K562 (cell line): ENCODE data around the gene PALLD. TPM values are rescaled to one million over a fixed set of nuclear protein-coding genes. Genes with fewer than 3 reads are reported as not detected.

Source experiments
- ATAC-seq: fragments of 200-7000 bp; cut with Tn5 transposase; 3 replicates; pipeline ENCODE4 v1.9.1; 2020; ENCODE audit warnings: moderate library complexity
- BruUV-seq: library from RNA; stranded (reverse); fragments of 400-500 nt; replicated peaks from 2 replicates; lab custom pipeline; 2021; lab: Mats Ljungman, UMichigan
- CTCF ChIA-PET: fragments of 300-600 bp; formaldehyde crosslinking; extraction: SDS; loops from one replicate; lab custom pipeline; 2021; ENCODE audit warnings: low intra/inter-chr PET ratio; lab: Yijun Ruan, JAX
- POLR2A ChIA-PET: fragments of 300-600, 350-650 bp; sonication (Branson Sonifier 250); formaldehyde crosslinking; extraction: SDS; loops from one replicate; lab custom pipeline; 2021; ENCODE audit warnings: antibody characterized with exemption, inconsistent platforms; lab: Yijun Ruan, JAX
- DNase-seq, 4 experiments: peaks; one replicate each; pipeline versions ENCODE4 v3.0.0 to v3.0.0-alpha.2; 2011 to 2018; ENCODE audit warnings: low spot score in 3 of 4, mixed read lengths in 3 of 4; ENCODE audit errors: extremely low read depth in 1 of 4
- FAIRE-seq: peaks from 2 replicates; lab custom pipeline; 2011; peaks lifted over from hg19 to GRCh38; lab: Jason Lieb, UNC
- H2AFZ ChIP-seq: 2 replicates; pipeline ENCODE4 v1.6.0; 2011; ENCODE audit warnings: low read depth, low read length, control low read depth, inconsistent platforms
- H3K27ac ChIP-seq: fragments of 200-600 bp; 3 replicates; pipeline ENCODE4 v1.8.0; 2011; ENCODE audit warnings: low read depth, mild to moderate bottlenecking, control low read depth, inconsistent platforms, low read length, moderate library complexity, mixed read lengths; ENCODE audit errors: extremely low read depth
- H3K27me3 ChIP-seq, 2 experiments: fragments of 300-600 bp in 1 of 2; 2 replicates in 1 of 2; 3 replicates in 1 of 2; pipeline versions ENCODE4 v1.6.0 to v1.8.0; 2011; ENCODE audit warnings: inconsistent platforms in 2 of 2, low read length in 2 of 2, mild to moderate bottlenecking in 1 of 2, mixed read lengths in 1 of 2, moderate library complexity in 1 of 2; ENCODE audit not compliant: control insufficient read depth in 2 of 2, insufficient read depth in 2 of 2
- H3K36me3 ChIP-seq: fragments of 300-600 bp; 3 replicates; pipeline ENCODE4 v1.8.0; 2011; ENCODE audit warnings: mild to moderate bottlenecking, low read length, inconsistent platforms; ENCODE audit not compliant: control insufficient read depth, insufficient read depth
- H3K4me1 ChIP-seq, 2 experiments: fragments of 200-600 bp in 1 of 2; replicated peaks in 1 of 2; 2 replicates in 1 of 2; 3 replicates in 1 of 2; pipeline versions ENCODE4 v1.5.1 to v1.8.0; 2011; ENCODE audit warnings: inconsistent platforms in 2 of 2, low read length in 2 of 2, mild to moderate bottlenecking in 1 of 2, mixed read lengths in 1 of 2, moderate library complexity in 1 of 2; ENCODE audit not compliant: control insufficient read depth in 2 of 2, insufficient read depth in 2 of 2
- H3K4me2 ChIP-seq: 2 replicates; pipeline ENCODE4 v1.6.1; 2011; ENCODE audit warnings: low read length, control low read depth, inconsistent platforms, mixed read lengths; ENCODE audit not compliant: insufficient read depth
- H3K4me3 ChIP-seq: fragments of 200-600 bp; sonication (generic), shearing (Covaris generic); 2 replicates; pipeline ENCODE4 v1.5.1; 2016; ENCODE audit warnings: control low read depth, inconsistent platforms
- H3K79me2 ChIP-seq: fragments of 200-600 bp; 3 replicates; pipeline ENCODE4 v1.8.0; 2011; ENCODE audit warnings: low read length, inconsistent platforms; ENCODE audit not compliant: control insufficient read depth, insufficient read depth
- H3K9ac ChIP-seq, 2 experiments: 2 replicates each; pipeline versions ENCODE4 v1.6.0 to v1.6.1; 2011; ENCODE audit warnings: low read depth in 2 of 2, low read length in 2 of 2, control low read depth in 1 of 2, inconsistent platforms in 1 of 2, mild to moderate bottlenecking in 1 of 2, mixed read lengths in 1 of 2; ENCODE audit not compliant: insufficient read depth in 1 of 2
- H3K9me1 ChIP-seq: one replicate; pipeline ENCODE4 v1.6.0; 2011; ENCODE audit warnings: inconsistent platforms, mild to moderate bottlenecking, low read length, moderate library complexity; ENCODE audit not compliant: control insufficient read depth, insufficient read depth
- H3K9me3 ChIP-seq: replicated peaks from 2 replicates; pipeline ENCODE4 v1.5.1; 2011; ENCODE audit warnings: low read depth, low read length, inconsistent platforms; ENCODE audit not compliant: control insufficient read depth, insufficient read depth
- H4K20me1 ChIP-seq: replicated peaks from 2 replicates; pipeline ENCODE4 v1.6.1; 2011; ENCODE audit warnings: low read length, inconsistent platforms, mixed read lengths; ENCODE audit not compliant: control insufficient read depth, insufficient read depth
- ADNP ChIP-seq: fragments of 200-800 bp; sonication (Bioruptor generic); IDR thresholded peaks from 2 replicates; pipeline ENCODE4 v1.6.1; 2016; ENCODE audit warnings: missing genetic modification characterization, missing compliant biosample characterization
- ATF6 ChIP-seq: sonication (generic); formaldehyde crosslinking; IDR thresholded peaks from 2 replicates; pipeline ENCODE4 v1.4.0; 2020; ENCODE audit warnings: mild to moderate bottlenecking, missing genetic modification reagents
- ELF2 ChIP-seq: fragments of 250-450 bp; sonication (Bioruptor Pico); IDR thresholded peaks from 2 replicates; pipeline ENCODE4 v1.5.0; 2021; ENCODE audit warnings: mild to moderate bottlenecking
- HNRNPH1 ChIP-seq: fragments of 200-400 bp; formaldehyde crosslinking; optimal IDR thresholded peaks from 2 replicates; pipeline ENCODE3; 2017; ENCODE audit warnings: low read depth, mild to moderate bottlenecking, low read length, moderate library complexity
- NR3C1 ChIP-seq: sonication (generic); formaldehyde crosslinking; IDR thresholded peaks from 2 replicates; pipeline ENCODE4 v1.8.1; 2022; ENCODE audit warnings: missing genetic modification reagents
- THRA ChIP-seq: fragments of 450-650 bp; IDR thresholded peaks from 2 replicates; pipeline ENCODE4 v1.6.1; 2017; ENCODE audit warnings: mild to moderate bottlenecking, moderate library complexity
- ZNF239 ChIP-seq: fragments of 250-450 bp; sonication (Bioruptor Pico); IDR thresholded peaks from 2 replicates; pipeline ENCODE4 v1.4.0; 2020; ENCODE audit warnings: mild to moderate bottlenecking
- WGBS: fragments of 100-300 bp; shearing (Covaris generic); methylation state at CpG from one replicate; pipeline ENCODE4 v1.1.6; 2016; ENCODE audit warnings: low coverage, mixed read lengths; ENCODE audit not compliant: insufficient coverage; ENCODE audit errors: missing lambda C conversion rate; 5-methylcytosine and 5-hydroxymethylcytosine counted together
- in situ Hi-C: fragments of 300-500 bp; cut with MboI; formaldehyde crosslinking; loops from 4 replicates; pipeline ENCODE4 v1.15.0; 2018; ENCODE audit warnings: inconsistent platforms, mixed read lengths
- intact Hi-C: fragments of 100-400 bp; cut with micrococcal nuclease; formaldehyde crosslinking; loops from 2 replicates; pipeline ENCODE4 v1.14.2; 2022
- polyA plus RNA-seq, 8 experiments: library from polyadenylated mRNA; depleted of rRNA in 4 of 8; stranded (reverse) in 5 of 8; unstranded in 3 of 8; fragments of >200 nt; fragmentation: Nextera tagmentation in 2 of 8; fragmentation: Illumina TruSeq in 1 of 8; extraction: Ambion mirVana in 2 of 8; extraction: Trizol in 1 of 8; gene quantifications; 2 replicates each; pipeline versions ENCODE4 v1.2.1 to v1.2.3, GENCODE V29; 2011 to 2014; ENCODE audit warnings: inconsistent platforms in 1 of 8, missing spikeins in 1 of 8
- total RNA-seq, 7 experiments: library from RNA; depleted of rRNA in 6 of 7; stranded (reverse); fragments of >200 nt in 6 of 7; fragmentation: Illumina TruSeq in 2 of 7; extraction: Trizol in 2 of 7; gene quantifications; 2 replicates each; pipeline versions ENCODE4 v1.2.1 to v1.2.3, GENCODE V29; 2011 to 2021; ENCODE audit warnings: low replicate concordance in 1 of 7

PALLD gene
- total and polyA plus RNA-seq, 9 of the 15 experiments (the other 6 are each of a cell fraction or from before 2014, with no cell fraction given): 0.01 to 0.35 (median 0.06) TPM; not detected in 3

GRCh38 chr4:168865854-168866253 lies 369.0 kb downstream of the PALLD start:
- Histone ChIP-seq H3K4me1 (no peaks in the 10 kb centered on the region), H3K9me3 (no peaks in the 10 kb centered on the region), H3K27me3 (no peaks in the 10 kb centered on the region; a peak in 1 of 5 replicates), H3K4me2 (no peak overlapping the region), H3K79me2 (no peaks in the 10 kb centered on the region), H3K9me1 (no peaks in the 10 kb centered on the region), H4K20me1 (no peaks in the 10 kb centered on the region), H3K36me3 (no peaks in the 10 kb centered on the region), H3K9ac (no peak overlapping the region), H3K4me3 (no peak overlapping the region), H2AFZ (no peak overlapping the region), H3K27ac (no peak overlapping the region)
- intact Hi-C loops (no loop called here), in situ Hi-C loops (no loop called here)
- WGBS: 0% methylated on average over 3 of the region's 3 CpGs
- ChIA-PET POLR2A (no interaction called here), CTCF (no interaction called here)
- ATAC-seq (no peak), FAIRE-seq (no peak), DNase-seq (no peak)
- BruUV-seq: no TSS peak
- TF ChIP-seq ELF2 (CRISPR knock-in tag) (no peak), ATF6 (CRISPR knock-in tag) (no peak), THRA (no peak), ADNP (no peak), ZNF239 (no peak), HNRNPH1 (no peak), NR3C1 (no peak)
